Stomach (tissue), 4 donors: ENCODE results near the gene NCEH1.

Experiments used
- EP300 ChIP-seq: sonication (generic); formaldehyde crosslinking; IDR thresholded peaks from one replicate; pipeline ENCODE4 v1.6.1; 2017; ENCODE audit warnings: antibody characterized with exemption
- POLR2A ChIP-seq, 4 donors: fragments of 450-650 bp; IDR thresholded peaks; one replicate each; pipeline ENCODE4 v1.6.1; 2016; ENCODE audit warnings: antibody characterized with exemption in 4 of 4, control low read depth in 2 of 4, mild to moderate bottlenecking in 1 of 4, moderate library complexity in 1 of 4
- POLR2AphosphoS5 ChIP-seq, 3 donors: sonication (generic); formaldehyde crosslinking; IDR thresholded peaks; one replicate each; pipeline ENCODE4 v1.6.1; 2016; ENCODE audit warnings: antibody characterized with exemption in 3 of 3
- TF ChIP-seq, protein P1 (sequence below), 7 experiments: fragments of 450-650 bp in 4 of 7; fragments of 200-600 bp in 3 of 7; sonication (generic) in 3 of 7; IDR thresholded peaks; one replicate each; pipeline ENCODE4 v1.5.1; 2016 to 2019; ENCODE audit warnings: antibody characterized with exemption in 7 of 7, control low read depth in 2 of 7, mild to moderate bottlenecking in 1 of 7

DNA sequence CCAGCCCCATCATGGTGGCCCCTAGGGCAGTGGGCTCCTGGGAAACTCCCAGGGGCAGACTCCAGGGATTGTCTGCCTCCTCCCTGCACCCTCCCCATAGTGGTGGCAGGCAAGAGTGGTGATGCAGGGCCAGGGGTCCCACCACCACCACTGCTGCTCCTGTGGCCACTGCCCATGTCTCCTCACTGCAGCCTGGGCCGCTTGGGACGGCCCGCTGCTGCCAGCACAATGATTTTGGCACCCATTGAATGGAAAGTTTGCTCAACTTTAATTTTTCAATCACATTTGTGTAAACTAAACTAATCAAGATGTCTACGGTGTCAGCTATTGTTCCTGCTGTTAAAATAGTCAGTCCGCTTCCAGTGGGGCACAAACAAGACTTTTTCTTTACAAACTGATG lies 95.6 kb downstream of the NCEH1 start:
- TF ChIP-seq, protein P1, sequence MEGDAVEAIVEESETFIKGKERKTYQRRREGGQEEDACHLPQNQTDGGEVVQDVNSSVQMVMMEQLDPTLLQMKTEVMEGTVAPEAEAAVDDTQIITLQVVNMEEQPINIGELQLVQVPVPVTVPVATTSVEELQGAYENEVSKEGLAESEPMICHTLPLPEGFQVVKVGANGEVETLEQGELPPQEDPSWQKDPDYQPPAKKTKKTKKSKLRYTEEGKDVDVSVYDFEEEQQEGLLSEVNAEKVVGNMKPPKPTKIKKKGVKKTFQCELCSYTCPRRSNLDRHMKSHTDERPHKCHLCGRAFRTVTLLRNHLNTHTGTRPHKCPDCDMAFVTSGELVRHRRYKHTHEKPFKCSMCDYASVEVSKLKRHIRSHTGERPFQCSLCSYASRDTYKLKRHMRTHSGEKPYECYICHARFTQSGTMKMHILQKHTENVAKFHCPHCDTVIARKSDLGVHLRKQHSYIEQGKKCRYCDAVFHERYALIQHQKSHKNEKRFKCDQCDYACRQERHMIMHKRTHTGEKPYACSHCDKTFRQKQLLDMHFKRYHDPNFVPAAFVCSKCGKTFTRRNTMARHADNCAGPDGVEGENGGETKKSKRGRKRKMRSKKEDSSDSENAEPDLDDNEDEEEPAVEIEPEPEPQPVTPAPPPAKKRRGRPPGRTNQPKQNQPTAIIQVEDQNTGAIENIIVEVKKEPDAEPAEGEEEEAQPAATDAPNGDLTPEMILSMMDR (IDR thresholded peaks at IDR 0.05) = no peak
- no peak for TF ChIP-seq POLR2AphosphoS5 (IDR thresholded peaks at IDR 0.05)
- no peak for TF ChIP-seq POLR2A (IDR thresholded peaks at IDR 0.05)
- TF ChIP-seq EP300 = no peak
